Neuronal stem cell (in vitro differentiated cells): ENCODE results near the gene ADARB1.
A peak's percentile ranks its signal among the peaks of the same experiment; 100 is the strongest.

Experiments
- DNase-seq: peaks from one replicate; pipeline ENCODE4 v3.0.0-alpha.2; 2013; ENCODE audit warnings: low spot score
- H2AFZ ChIP-seq: one replicate; pipeline ENCODE4 v1.6.1; 2013; ENCODE audit warnings: mild to moderate bottlenecking, low read length, inconsistent platforms
- H2AK5ac ChIP-seq: 2 replicates; pipeline ENCODE4 v1.6.1; 2013; ENCODE audit warnings: low read depth, mild to moderate bottlenecking, inconsistent platforms, low read length, moderate library complexity, mixed read lengths
- H2BK120ac ChIP-seq: 2 replicates; pipeline ENCODE4 v1.6.1; 2013; ENCODE audit warnings: low read depth, mild to moderate bottlenecking, inconsistent platforms, low read length, moderate library complexity, mixed read lengths
- H2BK12ac ChIP-seq: one replicate; pipeline ENCODE4 v1.6.1; 2013; ENCODE audit warnings: low read length, inconsistent platforms
- H2BK15ac ChIP-seq: 2 replicates; pipeline ENCODE4 v1.6.1; 2013; ENCODE audit warnings: mild to moderate bottlenecking, low read length, inconsistent platforms, mixed read lengths
- H2BK5ac ChIP-seq: one replicate; pipeline ENCODE4 v1.6.1; 2013; ENCODE audit warnings: inconsistent platforms, mild to moderate bottlenecking, low read length, moderate library complexity
- H3K14ac ChIP-seq: one replicate; pipeline ENCODE4 v1.6.1; 2013; ENCODE audit warnings: low read length, inconsistent platforms
- H3K18ac ChIP-seq: 2 replicates; pipeline ENCODE4 v1.6.1; 2013; ENCODE audit warnings: low read length, inconsistent platforms
- H3K23ac ChIP-seq: 2 replicates; pipeline ENCODE4 v1.6.1; 2013; ENCODE audit warnings: low read depth, mild to moderate bottlenecking, mixed read lengths, low read length, inconsistent platforms; ENCODE audit not compliant: poor library complexity
- H3K27ac ChIP-seq: replicated peaks from 3 replicates; pipeline ENCODE4 v1.5.1; 2013; ENCODE audit warnings: low read length, inconsistent platforms
- H3K27me3 ChIP-seq, 3 experiments: 2 replicates each; pipeline ENCODE4 v1.6.1; 2013; ENCODE audit warnings: low read length in 3 of 3, mild to moderate bottlenecking in 2 of 3, inconsistent platforms in 1 of 3, low read depth in 1 of 3, mixed read lengths in 1 of 3, moderate library complexity in 1 of 3; ENCODE audit not compliant: control insufficient read depth in 3 of 3, insufficient read depth in 3 of 3
- H3K36me3 ChIP-seq, 2 donors: replicated peaks in 1 of 2; 2 replicates each; pipeline ENCODE4 v1.6.1; 2013; ENCODE audit warnings: low read length in 2 of 2; ENCODE audit not compliant: control insufficient read depth in 2 of 2, insufficient read depth in 2 of 2
- H3K4ac ChIP-seq: 2 replicates; pipeline ENCODE4 v1.6.1; 2013; ENCODE audit warnings: inconsistent platforms, mild to moderate bottlenecking, low read length, moderate library complexity
- H3K4me1 ChIP-seq, 2 donors: 1 replicate in 1 of 2; 2 replicates in 1 of 2; pipeline ENCODE4 v1.6.1; 2013; ENCODE audit warnings: low read length in 2 of 2, low read depth in 1 of 2; ENCODE audit not compliant: control insufficient read depth in 2 of 2, insufficient read depth in 1 of 2
- H3K4me2 ChIP-seq: one replicate; pipeline ENCODE4 v1.6.1; 2013; ENCODE audit warnings: mild to moderate bottlenecking, low read length, inconsistent platforms; ENCODE audit not compliant: insufficient read depth, poor library complexity, severe bottlenecking
- H3K4me3 ChIP-seq, 2 donors: 2 replicates each; pipeline ENCODE4 v1.5.1; 2013; ENCODE audit warnings: low read length in 2 of 2, mild to moderate bottlenecking in 2 of 2, inconsistent platforms in 1 of 2, moderate library complexity in 1 of 2
- H3K79me1 ChIP-seq: one replicate; pipeline ENCODE4 v1.6.1; 2013; ENCODE audit warnings: low read depth, mild to moderate bottlenecking, inconsistent platforms, low read length, moderate library complexity
- H3K9ac ChIP-seq: one replicate; pipeline ENCODE4 v1.6.1; 2013; ENCODE audit warnings: mild to moderate bottlenecking, low read depth, low read length, inconsistent platforms; ENCODE audit not compliant: poor library complexity
- H3K9me3 ChIP-seq, 2 donors: replicated peaks in 1 of 2; 2 replicates each; pipeline versions ENCODE3 to v1.6.1; 2013; ENCODE audit warnings: low read length in 2 of 2, mild to moderate bottlenecking in 2 of 2, inconsistent platforms in 1 of 2, low read depth in 1 of 2, mixed read lengths in 1 of 2, moderate library complexity in 1 of 2; ENCODE audit not compliant: control insufficient read depth in 2 of 2, insufficient read depth in 1 of 2
- H4K8ac ChIP-seq: one replicate; pipeline ENCODE4 v1.6.1; 2013; ENCODE audit warnings: low read depth, mild to moderate bottlenecking, inconsistent platforms, low read length, moderate library complexity
- H4K91ac ChIP-seq: one replicate; pipeline ENCODE4 v1.6.1; 2013; ENCODE audit warnings: low read length, low read depth, mild to moderate bottlenecking, inconsistent platforms; ENCODE audit not compliant: poor library complexity
- WGBS, 2 donors: extraction: QIAGEN DNeasy Blood & Tissue Kit; methylation state at CpG; one replicate each; pipeline ENCODE4 v1.1.7; 2013; ENCODE audit warnings: missing lambda C conversion rate in 2 of 2, mixed read lengths in 1 of 2; ENCODE audit not compliant: insufficient read length in 2 of 2, insufficient replicate concordance in 1 of 2; ENCODE audit errors: extremely low coverage in 2 of 2; 5-methylcytosine and 5-hydroxymethylcytosine counted together

ADARB1 gene

GRCh38 chr21:45050345-45050796 lies 24.0 kb upstream of the ADARB1 start:
- H2BK15ac ChIP-seq, result no peak overlapping the region
- H3K4ac ChIP-seq, result no peak overlapping the region
- no peak overlapping the region for H3K4me3 ChIP-seq
- no peak overlapping the region for H3K9ac ChIP-seq
- no peak overlapping the region for H3K14ac ChIP-seq
- no peak overlapping the region for H4K91ac ChIP-seq
- no peak overlapping the region for H2BK5ac ChIP-seq
- DNase-seq, result no peak
- peaks cover 0 to 9% of the 10 kb centered on the region in 2 donors for H3K9me3 ChIP-seq
- H3K79me1 ChIP-seq, result no peaks in the 10 kb centered on the region
- H2AK5ac ChIP-seq, result no peak overlapping the region
- no peak overlapping the region for H2AFZ ChIP-seq
- peaks cover 0 to 43% (median 0%) of the 10 kb centered on the region in 3 experiments for H3K27me3 ChIP-seq
- no peak overlapping the region for H3K23ac ChIP-seq
- H2BK12ac ChIP-seq, result no peak overlapping the region
- peaks cover 3 to 4% of the 10 kb centered on the region in 2 donors for H3K4me1 ChIP-seq
- H3K4me2 ChIP-seq, result no peak overlapping the region
- no CpG with 5 or more reads among the region's 14 CpGs for WGBS, 2 donors
- H4K8ac ChIP-seq, result no peak overlapping the region
- no peak overlapping the region for H3K27ac ChIP-seq
- H2BK120ac ChIP-seq, result no peak overlapping the region
- H3K18ac ChIP-seq, result peak overlapping the region; percentile 13
- no peaks in the 10 kb centered on the region for H3K36me3 ChIP-seq

GRCh38 chr21:45050797-45051489 lies 23.4 kb upstream of the ADARB1 start:
- Histone ChIP-seq H3K4me1 (peaks cover 3 to 4% of the 10 kb centered on the region in 2 donors), H3K9ac (no peak overlapping the region), H2BK120ac (no peak overlapping the region), H3K4me3 (no peak overlapping the region), H3K14ac (no peak overlapping the region), H3K27me3 (peaks cover 0 to 43% (median 0%) of the 10 kb centered on the region in 3 experiments), H2AFZ (no peak overlapping the region), H3K23ac (no peak overlapping the region), H3K27ac (no peak overlapping the region), H3K4me2 (no peak overlapping the region), H2BK5ac (no peak overlapping the region), H2BK15ac (no peak overlapping the region), H3K9me3 (peaks cover 0 to 6% of the 10 kb centered on the region in 2 donors), H3K36me3 (no peaks in the 10 kb centered on the region), H3K18ac (no peak overlapping the region), H3K79me1 (no peaks in the 10 kb centered on the region), H2AK5ac (no peak overlapping the region), H2BK12ac (no peak overlapping the region), H4K91ac (no peak overlapping the region), H3K4ac (no peak overlapping the region), H4K8ac (no peak overlapping the region)
- no peak for DNase-seq
- WGBS, 2 donors, result no CpG with 5 or more reads among the region's 19 CpGs

- no peaks in the 10 kb centered on the region for H3K79me1 ChIP-seq
- no peak overlapping the region for H3K4me2 ChIP-seq
- no peaks in the 10 kb centered on the region for H3K36me3 ChIP-seq
- peak overlapping the region; percentile 96 for H3K23ac ChIP-seq
- peak overlapping the region; percentile 30 for H2BK5ac ChIP-seq
- H3K27ac ChIP-seq, result no peak overlapping the region
- no peak overlapping the region for H2AK5ac ChIP-seq
- no peak overlapping the region for H4K91ac ChIP-seq
- H2AFZ ChIP-seq, result no peak overlapping the region
- H3K14ac ChIP-seq, result no peak overlapping the region
- peaks cover 0 to 5% of the 10 kb centered on the region in 2 donors for H3K9me3 ChIP-seq
- peak overlapping the region; percentile 45 for H3K9ac ChIP-seq
- no peak overlapping the region for H2BK15ac ChIP-seq
- peak overlapping the region; percentile 43 for H4K8ac ChIP-seq
- no CpG with 5 or more reads among the region's 24 CpGs for WGBS, 2 donors
- H3K4me3 ChIP-seq, result peak overlapping the region in 1 of 2 donors; percentile 10
- no peak overlapping the region for H2BK120ac ChIP-seq
- no peak overlapping the region for H3K4ac ChIP-seq
- H3K18ac ChIP-seq, result peak overlapping the region; percentile 77
- H3K27me3 ChIP-seq, result peaks cover 0 to 43% (median 0%) of the 10 kb centered on the region in 3 experiments
- H2BK12ac ChIP-seq, result no peak overlapping the region
- H3K4me1 ChIP-seq, result peaks cover 3 to 7% of the 10 kb centered on the region in 2 donors
- no peak for DNase-seq
Observed at GRCh38 chr21:45051580-45052434, 22.6 kb upstream of the ADARB1 start.

GRCh38 chr21:45052960-45053359 lies 21.4 kb upstream of the ADARB1 start:
- Histone ChIP-seq H3K4me2 (no peak overlapping the region), H3K9me3 (no peaks in the 10 kb centered on the region), H3K4me3 (no peak overlapping the region), H4K91ac (peak overlapping the region; percentile 8), H2BK120ac (no peak overlapping the region), H3K14ac (no peak overlapping the region), H3K9ac (no peak overlapping the region), H3K79me1 (no peaks in the 10 kb centered on the region), H3K27me3 (peaks cover 0 to 43% (median 0%) of the 10 kb centered on the region in 3 experiments), H3K18ac (no peak overlapping the region), H2BK15ac (no peak overlapping the region), H2AFZ (no peak overlapping the region), H2BK12ac (no peak overlapping the region), H3K4me1 (peaks cover 3 to 7% of the 10 kb centered on the region in 2 donors), H2AK5ac (no peak overlapping the region), H3K27ac (no peak overlapping the region), H2BK5ac (no peak overlapping the region), H3K36me3 (no peaks in the 10 kb centered on the region), H3K23ac (no peak overlapping the region), H4K8ac (no peak overlapping the region), H3K4ac (no peak overlapping the region)
- WGBS, 2 donors, result no CpG with 5 or more reads among the region's 10 CpGs
- DNase-seq, result no peak
